Measurements from ENCODE around the gene KMO. TPM values are rescaled to one million over a fixed set of nuclear protein-coding genes. Genes with fewer than 3 reads are reported as not detected.

Gene KMO
- total and polyA plus RNA-seq, 3 experiments from 2014 or later: 0.06 to 1.4 (median 0.60) TPM

GRCh38 chr1:241636291-241636690 lies 104.1 kb downstream of the KMO start:
- H3K27me3 Mint-ChIP-seq: no peaks in the 10 kb centered on the region
- no peaks in the 10 kb centered on the region for H3K9me3 ChIP-seq (ENCODE audit: low read length)
- no peaks in the 10 kb centered on the region for H3K9me3 Mint-ChIP-seq
- H3K36me3 Mint-ChIP-seq: peaks cover 7 to 20% (median 11%) of the 10 kb centered on the region in 3 donors
- no peak for DNase-seq
- H3K4me3 ChIP-seq (ENCODE audit: low read length): no peak overlapping the region
- no peak overlapping the region for H3K27ac ChIP-seq (ENCODE audit: low read depth, low read length)
- CTCF ChIA-PET: no interaction called here
- peaks cover 33% of the 10 kb centered on the region for H3K4me1 ChIP-seq (ENCODE audit: insufficient read depth, low read length)
- H3K4me3 Mint-ChIP-seq: no peak overlapping the region
- no peaks in the 10 kb centered on the region for H3K36me3 ChIP-seq (ENCODE audit: insufficient read depth, low read length)
- no peak overlapping the region for H3K27ac Mint-ChIP-seq
- peaks cover 32 to 52% (median 43%) of the 10 kb centered on the region in 3 donors for H3K4me1 Mint-ChIP-seq
- POLR2A ChIA-PET: no interaction called here
- H3K27me3 ChIP-seq (ENCODE audit: insufficient read depth, low read length, poor library complexity, severe bottlenecking): no peaks in the 10 kb centered on the region

- POLR2A ChIA-PET: no interaction called here
- Histone ChIP-seq H3K27me3 (ENCODE audit: insufficient read depth, low read length, poor library complexity, severe bottlenecking) (no peaks in the 10 kb centered on the region), H3K27ac (ENCODE audit: low read depth, low read length) (no peak overlapping the region), H3K4me3 (ENCODE audit: low read length) (no peak overlapping the region), H3K4me1 (ENCODE audit: insufficient read depth, low read length) (peaks cover 33% of the 10 kb centered on the region), H3K9me3 (ENCODE audit: low read length) (no peaks in the 10 kb centered on the region), H3K36me3 (ENCODE audit: insufficient read depth, low read length) (no peaks in the 10 kb centered on the region)
- H3K27me3 Mint-ChIP-seq: no peaks in the 10 kb centered on the region
- no peak for DNase-seq
- H3K36me3 Mint-ChIP-seq: peaks cover 7 to 18% (median 10%) of the 10 kb centered on the region in 3 donors
- H3K4me1 Mint-ChIP-seq: peaks cover 31 to 52% (median 43%) of the 10 kb centered on the region in 3 donors
- H3K9me3 Mint-ChIP-seq: peaks cover 0 to 3% (median 0%) of the 10 kb centered on the region in 5 donors
- peak overlapping the region in 5 of 7 donors; percentile 4 to 91 (median 53) for H3K4me3 Mint-ChIP-seq
- H3K27ac Mint-ChIP-seq: no peak overlapping the region
- CTCF ChIA-PET: no interaction called here
Measured at GRCh38 chr1:241637046-241637590, 104.9 kb downstream of the KMO start.

- Histone ChIP-seq H3K27ac (ENCODE audit: low read depth, low read length) (no peak overlapping the region), H3K36me3 (ENCODE audit: insufficient read depth, low read length) (no peaks in the 10 kb centered on the region), H3K27me3 (ENCODE audit: insufficient read depth, low read length, poor library complexity, severe bottlenecking) (no peaks in the 10 kb centered on the region), H3K4me3 (ENCODE audit: low read length) (no peak overlapping the region), H3K9me3 (ENCODE audit: low read length) (no peaks in the 10 kb centered on the region), H3K4me1 (ENCODE audit: insufficient read depth, low read length) (peaks cover 33% of the 10 kb centered on the region)
- Mint-ChIP-seq H3K4me1 (peaks cover 31 to 52% (median 43%) of the 10 kb centered on the region in 3 donors), H3K9me3 (peaks cover 0 to 6% (median 0%) of the 10 kb centered on the region in 5 donors), H3K4me3 (peak overlapping the region; percentile 4 to 91 (median 53)), H3K27me3 (no peaks in the 10 kb centered on the region), H3K27ac (peak overlapping the region in 2 of 8 donors; percentile 18 to 38), H3K36me3 (peaks cover 7 to 17% (median 9%) of the 10 kb centered on the region in 3 donors)
- ChIA-PET POLR2A (no interaction called here), CTCF (no interaction called here)
- no peak for DNase-seq
Measured at GRCh38 chr1:241637604-241638003, 105.4 kb downstream of the KMO start.

GRCh38 chr1:241638099-241638682 lies 106.0 kb downstream of the KMO start:
- DNase-seq: no peak
- H3K4me1 ChIP-seq (ENCODE audit: insufficient read depth, low read length): peaks cover 33% of the 10 kb centered on the region
- Mint-ChIP-seq H3K9me3 (peaks cover 0 to 7% (median 0%) of the 10 kb centered on the region in 5 donors), H3K36me3 (peaks cover 7 to 17% (median 9%) of the 10 kb centered on the region in 3 donors), H3K27me3 (no peaks in the 10 kb centered on the region), H3K4me1 (peaks cover 31 to 52% (median 43%) of the 10 kb centered on the region in 3 donors), H3K27ac (peak overlapping the region in 3 of 8 donors; percentile 13 to 38 (median 18)), H3K4me3 (peak overlapping the region; percentile 33 to 94 (median 53))
- no peaks in the 10 kb centered on the region for H3K9me3 ChIP-seq (ENCODE audit: low read length)
- ChIA-PET CTCF (interaction anchor here (1.2 kb wide), 1 partner anchor 11 kb away, joined by 3 read pairs; no protein-coding TSS in a partner anchor), POLR2A (no interaction called here)
- no peaks in the 10 kb centered on the region for H3K36me3 ChIP-seq (ENCODE audit: insufficient read depth, low read length)
- no peaks in the 10 kb centered on the region for H3K27me3 ChIP-seq (ENCODE audit: insufficient read depth, low read length, poor library complexity, severe bottlenecking)
- H3K27ac ChIP-seq (ENCODE audit: low read depth, low read length): peak overlapping the region; percentile 38
- H3K4me3 ChIP-seq (ENCODE audit: low read length): peak overlapping the region; percentile 21

- H3K4me1 Mint-ChIP-seq: peaks cover 31 to 52% (median 42%) of the 10 kb centered on the region in 3 donors
- Histone ChIP-seq H3K36me3 (ENCODE audit: insufficient read depth, low read length) (no peaks in the 10 kb centered on the region), H3K27ac (ENCODE audit: low read depth, low read length) (peak overlapping the region; percentile 52), H3K27me3 (ENCODE audit: insufficient read depth, low read length, poor library complexity, severe bottlenecking) (no peaks in the 10 kb centered on the region), H3K9me3 (ENCODE audit: low read length) (no peaks in the 10 kb centered on the region), H3K4me1 (ENCODE audit: insufficient read depth, low read length) (peaks cover 33% of the 10 kb centered on the region), H3K4me3 (ENCODE audit: low read length) (peak overlapping the region; percentile 31)
- H3K27me3 Mint-ChIP-seq: no peaks in the 10 kb centered on the region
- H3K27ac Mint-ChIP-seq: peak overlapping the region; percentile 1 to 80 (median 58)
- peak overlapping the region; percentile 83 to 94 (median 85) for H3K4me3 Mint-ChIP-seq
- peaks cover 7 to 14% (median 9%) of the 10 kb centered on the region in 3 donors for H3K36me3 Mint-ChIP-seq
- CTCF ChIA-PET: interaction anchor here (1.2 kb wide), 1 partner anchor 12 kb away, joined by 3 read pairs; no protein-coding TSS in a partner anchor
- POLR2A ChIA-PET: no interaction called here
- H3K9me3 Mint-ChIP-seq: peaks cover 0 to 8% (median 0%) of the 10 kb centered on the region in 5 donors
- DNase-seq: peak in 1 of 5 donors; percentile 23
Measured at GRCh38 chr1:241638909-241639622, 106.9 kb downstream of the KMO start.

GRCh38 chr1:241639623-241640148 lies 107.5 kb downstream of the KMO start:
- Histone ChIP-seq H3K27me3 (ENCODE audit: insufficient read depth, low read length, poor library complexity, severe bottlenecking) (no peaks in the 10 kb centered on the region), H3K4me1 (ENCODE audit: insufficient read depth, low read length) (peaks cover 33% of the 10 kb centered on the region), H3K27ac (ENCODE audit: low read depth, low read length) (peak overlapping the region; percentile 71), H3K9me3 (ENCODE audit: low read length) (no peaks in the 10 kb centered on the region), H3K36me3 (ENCODE audit: insufficient read depth, low read length) (no peaks in the 10 kb centered on the region), H3K4me3 (ENCODE audit: low read length) (peak overlapping the region; percentile 75)
- H3K4me3 Mint-ChIP-seq: peak overlapping the region; percentile 83 to 94 (median 85)
- DNase-seq: peak in 3 of 5 donors; percentile 8 to 54 (median 12)
- H3K27ac Mint-ChIP-seq: peak overlapping the region; percentile 1 to 80 (median 54)
- ChIA-PET POLR2A (interaction anchor here (0.9 to 2.3 kb wide), 5 partner anchors 38 to 1616 kb away, joined by 3 to 15 read pairs (median 4); partner anchors contain the start of genes EXO1 and SDCCAG8), CTCF (interaction anchor here (0.9 to 1.4 kb wide), 3 partner anchors 12 to 30 kb away, joined by 3 to 6 read pairs (median 3); no protein-coding TSS in a partner anchor)
- peaks cover 31 to 48% (median 40%) of the 10 kb centered on the region in 3 donors for H3K4me1 Mint-ChIP-seq
- H3K9me3 Mint-ChIP-seq: peaks cover 0 to 8% (median 0%) of the 10 kb centered on the region in 5 donors
- no peaks in the 10 kb centered on the region for H3K27me3 Mint-ChIP-seq
- H3K36me3 Mint-ChIP-seq: peaks cover 5 to 10% (median 6%) of the 10 kb centered on the region in 3 donors

- Histone ChIP-seq H3K27me3 (ENCODE audit: insufficient read depth, low read length, poor library complexity, severe bottlenecking) (no peaks in the 10 kb centered on the region), H3K4me1 (ENCODE audit: insufficient read depth, low read length) (peaks cover 33% of the 10 kb centered on the region), H3K36me3 (ENCODE audit: insufficient read depth, low read length) (no peaks in the 10 kb centered on the region), H3K27ac (ENCODE audit: low read depth, low read length) (peak within 1 kb of the TSS; percentile 71), H3K9me3 (ENCODE audit: low read length) (no peaks in the 10 kb centered on the region), H3K4me3 (ENCODE audit: low read length) (peak within 1 kb of the TSS; percentile 75)
- Mint-ChIP-seq H3K27ac (peak within 1 kb of the TSS; percentile 38 to 94 (median 82)), H3K4me3 (peak within 1 kb of the TSS; percentile 84 to 94 (median 85)), H3K27me3 (no peaks in the 10 kb centered on the region), H3K4me1 (peaks cover 31 to 43% (median 40%) of the 10 kb centered on the region in 3 donors), H3K36me3 (peaks cover 0 to 4% (median 0%) of the 10 kb centered on the region in 3 donors), H3K9me3 (peaks cover 0 to 8% (median 0%) of the 10 kb centered on the region in 5 donors)
- ChIA-PET CTCF (interaction anchor here (0.9 to 1.4 kb wide), 4 partner anchors 13 to 207 kb away, joined by 3 to 6 read pairs (median 4); no protein-coding TSS in a partner anchor), POLR2A (interaction anchor here (0.9 to 2.3 kb wide), 5 partner anchors 37 to 1615 kb away, joined by 3 to 15 read pairs (median 4); partner anchors contain the start of genes EXO1 and SDCCAG8)
- DNase-seq: peak; percentile 85 to 92 (median 85)
Measured at GRCh38 chr1:241640149-241640866, 108.1 kb downstream of the KMO start, which contains the start of the genes CHML and OPN3. CHML (minus strand) TSS chr1:241640369; CDS start chr1:241635766, 4,603 bp downstream. OPN3 (minus strand) TSS chr1:241640369; CDS start chr1:241640254, 115 bp downstream.
